Fibroblast of lung (primary cell): ENCODE results near the gene DPP6. TPM values are rescaled to one million over a fixed set of nuclear protein-coding genes. Genes with fewer than 3 reads are reported as not detected.

Source experiments
- DNase-seq, 2 donors: peaks; one replicate each; pipeline versions ENCODE4 v3.0.0 to v3.0.0-alpha.2; 2010; ENCODE audit warnings: low read depth in 2 of 2
- H2AFZ ChIP-seq: 2 replicates; pipeline ENCODE4 v1.5.1; 2012; ENCODE audit warnings: low read length, control low read depth, inconsistent platforms
- H3K27ac ChIP-seq: 2 replicates; pipeline ENCODE4 v1.5.1; 2011; ENCODE audit warnings: low read length, control low read depth; ENCODE audit not compliant: insufficient read depth
- H3K27me3 ChIP-seq: 2 replicates; pipeline ENCODE4 v1.5.1; 2011; ENCODE audit warnings: mild to moderate bottlenecking, low read length; ENCODE audit not compliant: control insufficient read depth, insufficient read depth
- H3K36me3 ChIP-seq: 2 replicates; pipeline ENCODE4 v1.5.1; 2011; ENCODE audit warnings: low read length; ENCODE audit not compliant: control insufficient read depth, insufficient read depth
- H3K4me1 ChIP-seq: 2 replicates; pipeline ENCODE4 v1.5.1; 2011; ENCODE audit warnings: low read length; ENCODE audit not compliant: control insufficient read depth, insufficient read depth; ENCODE audit errors: extremely low read depth
- H3K4me2 ChIP-seq: 2 replicates; pipeline ENCODE4 v1.5.1; 2011; ENCODE audit warnings: low read length, control low read depth; ENCODE audit not compliant: insufficient read depth; ENCODE audit errors: extremely low read depth
- H3K4me3 ChIP-seq, 4 experiments: fragments of 200-600 bp in 1 of 4; sonication (generic) in 1 of 4; replicated peaks in 1 of 4; 2 replicates each; pipeline ENCODE4 v1.5.1; 2011 to 2016; ENCODE audit warnings: low read length in 4 of 4, low read depth in 3 of 4, mild to moderate bottlenecking in 3 of 4, control low read depth in 2 of 4, inconsistent platforms in 1 of 4, mixed read lengths in 1 of 4; ENCODE audit not compliant: insufficient read depth in 1 of 4; ENCODE audit errors: control extremely low read depth in 1 of 4
- H3K79me2 ChIP-seq: 2 replicates; pipeline ENCODE4 v1.5.1; 2012; ENCODE audit warnings: mild to moderate bottlenecking, low read length, inconsistent platforms; ENCODE audit not compliant: control insufficient read depth, insufficient read depth
- H3K9ac ChIP-seq: 2 replicates; pipeline ENCODE4 v1.5.1; 2011; ENCODE audit warnings: mild to moderate bottlenecking, low read length, control low read depth; ENCODE audit not compliant: insufficient read depth
- H3K9me3 ChIP-seq: 2 replicates; pipeline ENCODE4 v1.5.1; 2012; ENCODE audit warnings: low read depth, low read length; ENCODE audit not compliant: control insufficient read depth, insufficient read depth
- H4K20me1 ChIP-seq: 2 replicates; pipeline ENCODE4 v1.5.1; 2011; ENCODE audit warnings: low read length; ENCODE audit not compliant: control insufficient read depth, insufficient read depth; ENCODE audit errors: extremely low read depth
- CTCF ChIP-seq, 2 donors: IDR thresholded peaks in 1 of 2; conservative IDR thresholded peaks in 1 of 2; 1 replicate in 1 of 2; 2 replicates in 1 of 2; pipeline ENCODE4 v1.5.1; 2011 to 2012; ENCODE audit warnings: low read length in 2 of 2, control low read depth in 1 of 2, inconsistent platforms in 1 of 2, low read depth in 1 of 2, mild to moderate bottlenecking in 1 of 2
- EZH2 ChIP-seq: IDR thresholded peaks from 2 replicates; pipeline ENCODE4 v1.5.1; 2012; ENCODE audit warnings: low read length, control low read depth, mild to moderate bottlenecking; ENCODE audit errors: missing control alignments
- polyA plus RNA-seq, 2 donors: library from polyadenylated mRNA; depleted of rRNA in 1 of 2; stranded (reverse) in 1 of 2; unstranded in 1 of 2; fragments of >200 nt; gene quantifications; 2 replicates each; pipeline ENCODE4 v1.2.1, GENCODE V29; 2011 to 2012; ENCODE audit warnings: missing spikeins in 1 of 2
- total RNA-seq: library from RNA; depleted of rRNA; stranded (reverse); fragments of >200 nt; gene quantifications from 2 replicates; pipeline ENCODE4 v1.2.1, GENCODE V29; 2014

The DPP6 gene
- total and polyA plus RNA-seq, 2 donors (not counting 1 experiment from before 2014, with no cell fraction given): not detected

- no peak overlapping the region for H3K4me3 ChIP-seq
- H3K4me2 ChIP-seq: no peak overlapping the region
- H3K27ac ChIP-seq: no peak overlapping the region
- no peaks in the 10 kb centered on the region for H3K4me1 ChIP-seq
- no peaks in the 10 kb centered on the region for H3K36me3 ChIP-seq
- H2AFZ ChIP-seq: no peak overlapping the region
- no peak for DNase-seq
- no peaks in the 10 kb centered on the region for H4K20me1 ChIP-seq
- TF ChIP-seq CTCF (conservative IDR thresholded peaks at IDR 0.05 in 1 of 2, IDR thresholded peaks at IDR 0.05 in 1 of 2; ENCODE audit: low read depth in 1 of 2, low read length in 2 of 2): no peak
- TF ChIP-seq EZH2: no peak
- H3K9ac ChIP-seq: no peak overlapping the region
- H3K27me3 ChIP-seq: no peaks in the 10 kb centered on the region
- no peaks in the 10 kb centered on the region for H3K79me2 ChIP-seq
- H3K9me3 ChIP-seq: no peaks in the 10 kb centered on the region
Measured at GRCh38 chr7:154744861-154745258, 692.7 kb downstream of the DPP6 start.

GRCh38 chr7:154746571-154747360 is 694.6 kb downstream of the DPP6 start:
- TF ChIP-seq CTCF (conservative IDR thresholded peaks at IDR 0.05 in 1 of 2, IDR thresholded peaks at IDR 0.05 in 1 of 2; ENCODE audit: low read depth in 1 of 2, low read length in 2 of 2) (no peak), EZH2 (no peak)
- Histone ChIP-seq H4K20me1 (no peaks in the 10 kb centered on the region), H3K9ac (no peak overlapping the region), H3K9me3 (no peaks in the 10 kb centered on the region), H3K4me1 (no peaks in the 10 kb centered on the region), H3K27ac (no peak overlapping the region), H2AFZ (no peak overlapping the region), H3K4me3 (no peak overlapping the region), H3K27me3 (no peaks in the 10 kb centered on the region), H3K36me3 (no peaks in the 10 kb centered on the region), H3K4me2 (no peak overlapping the region), H3K79me2 (no peaks in the 10 kb centered on the region)
- peak in 1 of 2 donors; percentile 38 for DNase-seq

- DNase-seq: no peak
- Histone ChIP-seq H3K27ac (no peak overlapping the region), H3K4me2 (no peak overlapping the region), H3K9ac (no peak overlapping the region), H3K27me3 (no peaks in the 10 kb centered on the region), H3K36me3 (no peaks in the 10 kb centered on the region), H2AFZ (no peak overlapping the region), H3K9me3 (no peaks in the 10 kb centered on the region), H3K4me3 (no peak overlapping the region), H3K79me2 (no peaks in the 10 kb centered on the region), H4K20me1 (no peaks in the 10 kb centered on the region), H3K4me1 (no peaks in the 10 kb centered on the region)
- TF ChIP-seq CTCF (conservative IDR thresholded peaks at IDR 0.05 in 1 of 2, IDR thresholded peaks at IDR 0.05 in 1 of 2; ENCODE audit: low read depth in 1 of 2, low read length in 2 of 2) (no peak), EZH2 (no peak)
Measured at GRCh38 chr7:154748089-154748786, 696.0 kb downstream of the DPP6 start.
